Psoas muscle (tissue), 8 donors: ENCODE data around the gene VIL1. TPM values are rescaled to one million over a fixed set of nuclear protein-coding genes. Genes with fewer than 3 reads are reported as not detected.

Experiments used
- ATAC-seq, 4 donors: fragments of 200-7000 bp; cut with Tn5 transposase; one replicate each; pipeline ENCODE4 v1.9.1; 2020; ENCODE audit warnings: moderate library complexity in 3 of 4, mild to moderate bottlenecking in 2 of 4
- DNase-seq, 2 donors: peaks; one replicate each; pipeline ENCODE4 v3.0.0-alpha.2; 2020
- H3K27ac ChIP-seq: fragments of 200-600 bp; one replicate; pipeline ENCODE4 v1.8.0; 2022
- H3K27me3 ChIP-seq, 3 donors: fragments of 200-600 bp in 1 of 3; one replicate each; pipeline versions ENCODE4 v1.6.1 to v1.8.0; 2013 to 2022; ENCODE audit warnings: low read length in 2 of 3, mild to moderate bottlenecking in 2 of 3, moderate library complexity in 1 of 3; ENCODE audit not compliant: insufficient read depth in 3 of 3
- H3K36me3 ChIP-seq, 2 donors: fragments of 200-600 bp in 1 of 2; one replicate each; pipeline versions ENCODE4 v1.6.1 to v1.8.0; 2013 to 2022; ENCODE audit warnings: low read depth in 1 of 2, mild to moderate bottlenecking in 1 of 2, moderate library complexity in 1 of 2; ENCODE audit not compliant: insufficient read depth in 1 of 2
- H3K4me1 ChIP-seq: fragments of 200-600 bp; one replicate; pipeline ENCODE4 v1.8.0; 2022
- H3K4me3 ChIP-seq: fragments of 200-600 bp; one replicate; pipeline ENCODE4 v1.8.0; 2022; ENCODE audit warnings: mild to moderate bottlenecking
- H3K9me3 ChIP-seq: fragments of 200-600 bp; one replicate; pipeline ENCODE4 v1.8.0; 2022
- WGBS, 3 donors: extraction: QIAGEN DNeasy Blood & Tissue Kit; methylation state at CpG; one replicate each; pipeline versions ENCODE4 v1.1.6 to v1.1.7; 2013; 5-methylcytosine and 5-hydroxymethylcytosine counted together
- intact Hi-C, 2 donors: fragments of 100-400 bp; cut with DNase I; formaldehyde crosslinking; loops; one replicate each; pipeline versions ENCODE4 v1.11.0 to v1.14.2; 2022
- polyA plus RNA-seq, 3 donors: library from polyadenylated mRNA; stranded (reverse); fragments of 200-250 nt; gene quantifications; one replicate each; pipeline ENCODE4 v1.2.3, GENCODE V29; 2013
- total RNA-seq, 4 donors: library from RNA; stranded (reverse); fragmentation: NEBNext Ultra II Directional in 2 of 4; extraction: Animal tissue kit (Norgen Biotek cat#: 25700) in 2 of 4; gene quantifications; one replicate each; pipeline versions ENCODE4 v1.2.1 to v1.2.4, GENCODE V29; 2021 to 2023
- TF ChIP-seq, protein P1 (sequence below): fragments of 200-600 bp; IDR thresholded peaks from one replicate; pipeline ENCODE4 v1.8.0; 2022; ENCODE audit warnings: antibody characterized with exemption
- donor health status: healthy with polysubstance abuse.
- donor health status: DM: no; HTN: no; CAD: no; lungs with moderate emphysema.
- donor health status: Bipolar disorder and iron deficiency.
- donor health status: healthy.
- donor health status: DM: yes; HTN: yes; CAD: no.
- donor health status: DM: no; HTN: no; CAD: no.
- donor health status: DM: no; HTN: no; CAD: no.
- donor health status: DM: yes; HTN: yes; CAD: no.

The VIL1 gene
- total and polyA plus RNA-seq, 7 donors, result 0.08 to 0.10 (median 0.10) TPM; not detected in 4

DNA sequence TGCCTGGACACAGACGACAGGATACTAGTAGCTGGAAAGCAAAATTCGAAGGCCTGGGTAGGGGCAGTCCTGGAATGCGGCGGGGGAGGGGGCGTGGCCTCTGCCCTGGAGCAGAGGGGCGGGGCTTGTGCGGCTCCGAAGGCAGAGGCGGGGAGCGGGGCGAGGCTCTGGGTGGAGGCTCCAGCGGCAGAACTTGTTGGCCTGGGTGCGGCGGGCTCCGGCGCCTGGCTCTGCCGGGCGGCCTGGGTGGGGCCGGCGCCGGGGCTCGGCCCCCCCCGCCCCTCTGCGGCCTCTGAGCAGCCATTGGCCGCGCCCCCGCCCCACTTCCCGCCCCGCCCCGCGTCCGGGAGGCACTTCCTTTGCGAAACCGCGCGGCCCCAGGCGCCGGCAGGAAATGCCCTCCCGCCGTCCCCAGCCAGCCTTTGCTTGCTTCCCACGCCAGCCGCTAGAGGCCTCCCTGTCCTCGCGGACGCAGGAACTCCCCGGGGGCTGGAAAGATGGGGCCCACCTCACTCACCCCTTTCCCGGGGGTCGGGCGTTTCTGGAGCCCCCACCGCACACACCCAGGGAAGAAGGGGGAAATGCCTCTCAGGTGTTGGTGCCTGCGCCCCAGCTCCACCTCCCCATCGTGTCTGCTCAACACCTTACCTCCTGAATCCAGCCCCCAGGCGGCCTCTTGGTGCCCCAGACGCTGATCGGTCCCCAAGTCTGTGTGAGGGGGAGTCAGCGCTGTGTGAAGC is 12.5 kb upstream of the VIL1 start:
- Histone ChIP-seq H3K27me3 (no peaks in the 10 kb centered on the region), H3K27ac (peak overlapping the region; percentile 74), H3K4me1 (peaks cover 26% of the 10 kb centered on the region), H3K4me3 (peak overlapping the region; percentile 60), H3K9me3 (no peaks in the 10 kb centered on the region), H3K36me3 (peaks cover 0 to 41% of the 10 kb centered on the region in 2 donors)
- intact Hi-C loops, result loop anchor here (2.0 to 10.0 kb wide), 5 partner anchors 58 to 258 kb away; partner anchors contain the start of genes BCS1L (in 1 of the 2), CNOT9 (in 1 of the 2), USP37 (in 1 of the 2) and ZNF142 (in 1 of the 2)
- DNase-seq (peak; percentile 98 to 99), ATAC-seq (peak; percentile 86 to 89 (median 88))
- TF ChIP-seq, protein P1, sequence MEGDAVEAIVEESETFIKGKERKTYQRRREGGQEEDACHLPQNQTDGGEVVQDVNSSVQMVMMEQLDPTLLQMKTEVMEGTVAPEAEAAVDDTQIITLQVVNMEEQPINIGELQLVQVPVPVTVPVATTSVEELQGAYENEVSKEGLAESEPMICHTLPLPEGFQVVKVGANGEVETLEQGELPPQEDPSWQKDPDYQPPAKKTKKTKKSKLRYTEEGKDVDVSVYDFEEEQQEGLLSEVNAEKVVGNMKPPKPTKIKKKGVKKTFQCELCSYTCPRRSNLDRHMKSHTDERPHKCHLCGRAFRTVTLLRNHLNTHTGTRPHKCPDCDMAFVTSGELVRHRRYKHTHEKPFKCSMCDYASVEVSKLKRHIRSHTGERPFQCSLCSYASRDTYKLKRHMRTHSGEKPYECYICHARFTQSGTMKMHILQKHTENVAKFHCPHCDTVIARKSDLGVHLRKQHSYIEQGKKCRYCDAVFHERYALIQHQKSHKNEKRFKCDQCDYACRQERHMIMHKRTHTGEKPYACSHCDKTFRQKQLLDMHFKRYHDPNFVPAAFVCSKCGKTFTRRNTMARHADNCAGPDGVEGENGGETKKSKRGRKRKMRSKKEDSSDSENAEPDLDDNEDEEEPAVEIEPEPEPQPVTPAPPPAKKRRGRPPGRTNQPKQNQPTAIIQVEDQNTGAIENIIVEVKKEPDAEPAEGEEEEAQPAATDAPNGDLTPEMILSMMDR, result peak; percentile 71
- WGBS, 3 donors, result 1% methylated on average over 15 to 56 of the region's 56 CpGs

DNA sequence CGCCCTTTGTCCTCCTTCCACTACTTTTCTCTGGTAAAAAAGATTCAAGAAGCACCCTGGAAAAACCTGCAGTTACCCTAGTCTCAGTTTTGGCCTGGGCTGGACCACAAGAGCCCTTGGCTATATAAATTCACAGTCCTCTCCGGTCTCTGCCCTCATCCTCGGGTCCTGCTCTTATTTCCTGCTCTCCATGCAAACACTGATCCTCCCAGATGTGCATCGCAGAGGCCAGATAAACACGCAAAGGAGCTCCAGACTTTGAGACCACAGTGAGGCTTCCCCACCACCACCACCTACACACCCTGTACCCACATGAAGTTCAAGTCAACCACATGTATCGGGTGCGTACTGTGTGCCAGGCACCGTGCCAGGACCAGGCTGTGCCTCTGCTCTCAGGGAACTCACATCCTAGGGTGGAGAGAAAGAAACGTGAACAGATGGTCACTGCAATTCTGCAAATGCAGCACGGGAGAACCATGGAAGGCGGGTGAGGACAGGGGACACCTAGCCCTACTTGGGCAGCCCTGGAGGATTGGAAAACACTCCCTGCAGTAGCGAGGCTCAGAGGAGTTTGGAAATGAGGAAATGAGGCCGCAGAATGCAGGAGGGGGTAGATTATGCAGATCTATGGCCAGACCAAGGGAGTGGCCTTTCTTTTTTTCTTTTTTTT is 11.8 kb upstream of the VIL1 start:
- peak; percentile 72 to 83 for DNase-seq
- H3K9me3 ChIP-seq, result no peaks in the 10 kb centered on the region
- H3K27ac ChIP-seq, result peak overlapping the region; percentile 74
- WGBS, 3 donors, result 10 to 15% (median 14%) methylated on average over 13 of the region's 13 CpGs
- TF ChIP-seq, protein P1, result no peak
- H3K4me3 ChIP-seq, result peak overlapping the region; percentile 60
- peaks cover 0 to 34% of the 10 kb centered on the region in 2 donors for H3K36me3 ChIP-seq
- intact Hi-C loops, result loop anchor here (2.0 to 10.0 kb wide), 5 partner anchors 58 to 258 kb away; partner anchors contain the start of genes BCS1L (in 1 of the 2), CNOT9 (in 1 of the 2), USP37 (in 1 of the 2) and ZNF142 (in 1 of the 2)
- no peaks in the 10 kb centered on the region for H3K27me3 ChIP-seq
- peak; percentile 11 to 42 (median 24) for ATAC-seq
- H3K4me1 ChIP-seq, result peaks cover 20% of the 10 kb centered on the region

- no peak for DNase-seq
- no peak for ATAC-seq
- TF ChIP-seq, protein P1, result no peak
- WGBS, 3 donors, result 75 to 83% (median 83%) methylated on average over 8 of the region's 8 CpGs
- Histone ChIP-seq H3K9me3 (no peaks in the 10 kb centered on the region), H3K4me3 (peak overlapping the region; percentile 60), H3K4me1 (peaks cover 16% of the 10 kb centered on the region), H3K36me3 (peaks cover 0 to 28% of the 10 kb centered on the region in 2 donors), H3K27me3 (no peaks in the 10 kb centered on the region), H3K27ac (no peak overlapping the region)
- intact Hi-C loops, result loop anchor here (2.0 to 10.0 kb wide), 5 partner anchors 57 to 257 kb away; partner anchors contain the start of genes BCS1L (in 1 of the 2), CNOT9 (in 1 of the 2), USP37 (in 1 of the 2) and ZNF142 (in 1 of the 2)
Observed at GRCh38 chr2:218407717-218408116, 11.2 kb upstream of the VIL1 start.

DNA sequence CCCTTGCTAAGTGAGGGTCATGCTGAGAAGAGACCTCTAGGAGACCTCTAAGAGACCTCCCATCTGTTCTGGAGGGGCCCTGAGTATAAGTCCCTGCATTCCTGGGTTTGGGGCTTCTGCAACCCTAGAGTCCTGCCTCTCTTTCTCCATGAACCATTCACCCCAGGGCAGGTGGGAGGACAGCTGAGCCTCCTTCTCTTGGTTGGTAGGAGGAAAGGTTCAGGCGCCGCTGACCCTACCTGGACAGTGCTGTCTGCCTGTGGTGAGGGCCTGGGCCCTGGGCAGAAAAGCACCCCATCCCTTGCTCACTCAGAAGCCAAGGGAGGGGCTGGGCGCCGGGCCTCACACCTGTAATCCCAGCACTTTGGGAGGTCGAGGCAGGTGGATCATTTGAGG is 604 bp upstream of the VIL1 start:
- WGBS, 3 donors, result 87 to 95% (median 89%) methylated on average over 5 of the region's 5 CpGs
- H3K9me3 ChIP-seq, result no peaks in the 10 kb centered on the region
- no peaks in the 10 kb centered on the region for H3K36me3 ChIP-seq
- H3K27me3 ChIP-seq, result no peaks in the 10 kb centered on the region
- no peak overlapping the region for H3K4me3 ChIP-seq
- TF ChIP-seq, protein P1, result no peak
- ATAC-seq (no peak), DNase-seq (peak in 1 of 2 donors; percentile 23)
- no peaks in the 10 kb centered on the region for H3K4me1 ChIP-seq
- intact Hi-C loops, result no loop called here
- no peak overlapping the region for H3K27ac ChIP-seq
